ENCODE measurements around the gene PLD1.
"Not testable (repeated sequence)": the region's sequence is repeated elsewhere in the genome, so short reads cannot be mapped to it uniquely, and the experiment has no call there.

PLD1 gene

GRCh38 chr3:171827385-171827784 is 17.1 kb upstream of the PLD1 start:
- Histone ChIP-seq H3K4me1 (ENCODE audit: control insufficient read depth, insufficient read depth, low read length) (peaks cover 19% of the 10 kb centered on the region), H3K9me3 (ENCODE audit: control insufficient read depth, insufficient read depth, low read length) (no peaks in the 10 kb centered on the region), H3K27me3 (ENCODE audit: control insufficient read depth, insufficient read depth, low read length) (no peaks in the 10 kb centered on the region)

GRCh38 chr3:171825222-171825828 is 15.0 kb upstream of the PLD1 start:
- peaks cover 19% of the 10 kb centered on the region for H3K4me1 ChIP-seq (ENCODE audit: control insufficient read depth, insufficient read depth, low read length)
- no peaks in the 10 kb centered on the region for H3K27me3 ChIP-seq (ENCODE audit: control insufficient read depth, insufficient read depth, low read length)
- peak overlapping the region; percentile 48 for H3K27ac ChIP-seq (ENCODE audit: low read depth, low read length)
- no peaks in the 10 kb centered on the region for H3K36me3 ChIP-seq (ENCODE audit: control insufficient read depth, insufficient read depth, low read length)
- H3K9ac ChIP-seq (ENCODE audit: low read depth, low read length), result no peak overlapping the region
- no peaks in the 10 kb centered on the region for H3K9me3 ChIP-seq (ENCODE audit: control insufficient read depth, insufficient read depth, low read length)
- H3K4me3 ChIP-seq (ENCODE audit: low read depth, low read length), result no peak overlapping the region

More at GRCh38 chr3:171827385-171827784, 17.1 kb upstream of the PLD1 start:
- Histone ChIP-seq H3K9ac (ENCODE audit: low read depth, low read length) (no peak overlapping the region), H3K4me3 (ENCODE audit: low read depth, low read length) (no peak overlapping the region), H3K27ac (ENCODE audit: low read depth, low read length) (no peak overlapping the region), H3K36me3 (ENCODE audit: control insufficient read depth, insufficient read depth, low read length) (no peaks in the 10 kb centered on the region)

- H3K4me3 ChIP-seq (ENCODE audit: low read depth, low read length), result no peak overlapping the region
- no peaks in the 10 kb centered on the region for H3K27me3 ChIP-seq (ENCODE audit: control insufficient read depth, insufficient read depth, low read length)
- H3K9me3 ChIP-seq (ENCODE audit: control insufficient read depth, insufficient read depth, low read length), result no peaks in the 10 kb centered on the region
- H3K36me3 ChIP-seq (ENCODE audit: control insufficient read depth, insufficient read depth, low read length), result no peaks in the 10 kb centered on the region
- peak overlapping the region; percentile 48 for H3K27ac ChIP-seq (ENCODE audit: low read depth, low read length)
- H3K4me1 ChIP-seq (ENCODE audit: control insufficient read depth, insufficient read depth, low read length), result peaks cover 15% of the 10 kb centered on the region; the same call in 1 of the 2 replicates
- no peak overlapping the region for H3K9ac ChIP-seq (ENCODE audit: low read depth, low read length)
These were observed 14.5 kb upstream of the PLD1 start for GRCh38 chr3:171824824-171825221.

- Histone ChIP-seq H3K27me3 (ENCODE audit: control insufficient read depth, insufficient read depth, low read length) (no peaks in the 10 kb centered on the region), H3K36me3 (ENCODE audit: control insufficient read depth, insufficient read depth, low read length) (no peaks in the 10 kb centered on the region), H3K27ac (ENCODE audit: low read depth, low read length) (no peak overlapping the region)
These were observed 13.8 kb upstream of the PLD1 start for GRCh38 chr3:171824116-171824515.

GRCh38 chr3:171822431-171823106 is 12.3 kb upstream of the PLD1 start:
- peaks cover 11% of the 10 kb centered on the region; the same call in 1 of the 2 replicates for H3K4me1 ChIP-seq (ENCODE audit: control insufficient read depth, insufficient read depth, low read length)
- no peak overlapping the region for H3K27ac ChIP-seq (ENCODE audit: low read depth, low read length)
- no peaks in the 10 kb centered on the region for H3K36me3 ChIP-seq (ENCODE audit: control insufficient read depth, insufficient read depth, low read length)
- H3K9me3 ChIP-seq (ENCODE audit: control insufficient read depth, insufficient read depth, low read length), result no peaks in the 10 kb centered on the region
- no peak overlapping the region for H3K4me3 ChIP-seq (ENCODE audit: low read depth, low read length)
- H3K9ac ChIP-seq (ENCODE audit: low read depth, low read length), result no peak overlapping the region
- no peaks in the 10 kb centered on the region for H3K27me3 ChIP-seq (ENCODE audit: control insufficient read depth, insufficient read depth, low read length)

More at GRCh38 chr3:171824116-171824515, 13.8 kb upstream of the PLD1 start:
- Histone ChIP-seq H3K9me3 (ENCODE audit: control insufficient read depth, insufficient read depth, low read length) (no peaks in the 10 kb centered on the region), H3K4me1 (ENCODE audit: control insufficient read depth, insufficient read depth, low read length) (peaks cover 11% of the 10 kb centered on the region; the same call in 1 of the 2 replicates), H3K4me3 (ENCODE audit: low read depth, low read length) (no peak overlapping the region), H3K9ac (ENCODE audit: low read depth, low read length) (no peak overlapping the region)

- H3K9ac ChIP-seq (ENCODE audit: low read depth, low read length), result no peak overlapping the region
- peaks cover 11% of the 10 kb centered on the region; the same call in 1 of the 2 replicates for H3K4me1 ChIP-seq (ENCODE audit: control insufficient read depth, insufficient read depth, low read length)
- no peaks in the 10 kb centered on the region for H3K36me3 ChIP-seq (ENCODE audit: control insufficient read depth, insufficient read depth, low read length)
- H3K27me3 ChIP-seq (ENCODE audit: control insufficient read depth, insufficient read depth, low read length), result no peaks in the 10 kb centered on the region
- H3K27ac ChIP-seq (ENCODE audit: low read depth, low read length), result no peak overlapping the region
- no peaks in the 10 kb centered on the region for H3K9me3 ChIP-seq (ENCODE audit: control insufficient read depth, insufficient read depth, low read length)
- no peak overlapping the region for H3K4me3 ChIP-seq (ENCODE audit: low read depth, low read length)
These were observed 11.6 kb upstream of the PLD1 start for GRCh38 chr3:171821778-171822358.

- Histone ChIP-seq H3K4me1 (ENCODE audit: control insufficient read depth, insufficient read depth, low read length) (peaks cover 11% of the 10 kb centered on the region; the same call in 1 of the 2 replicates), H3K36me3 (ENCODE audit: control insufficient read depth, insufficient read depth, low read length) (no peaks in the 10 kb centered on the region), H3K9ac (ENCODE audit: low read depth, low read length) (no peak overlapping the region), H3K9me3 (ENCODE audit: control insufficient read depth, insufficient read depth, low read length) (no peaks in the 10 kb centered on the region), H3K4me3 (ENCODE audit: low read depth, low read length) (no peak overlapping the region), H3K27me3 (ENCODE audit: control insufficient read depth, insufficient read depth, low read length) (no peaks in the 10 kb centered on the region), H3K27ac (ENCODE audit: low read depth, low read length) (no peak overlapping the region)
These were observed 10.8 kb upstream of the PLD1 start for GRCh38 chr3:171821044-171821443.

- Histone ChIP-seq H3K36me3 (ENCODE audit: control insufficient read depth, insufficient read depth, low read length) (no peaks in the 10 kb centered on the region), H3K27me3 (ENCODE audit: control insufficient read depth, insufficient read depth, low read length) (peaks cover 1% of the 10 kb centered on the region; the same call in 1 of the 2 replicates), H3K9me3 (ENCODE audit: control insufficient read depth, insufficient read depth, low read length) (no peaks in the 10 kb centered on the region), H3K27ac (ENCODE audit: low read depth, low read length) (no peak overlapping the region), H3K4me1 (ENCODE audit: control insufficient read depth, insufficient read depth, low read length) (no peaks in the 10 kb centered on the region), H3K9ac (ENCODE audit: low read depth, low read length) (no peak overlapping the region), H3K4me3 (ENCODE audit: low read depth, low read length) (no peak overlapping the region)
These were observed 7.0 kb upstream of the PLD1 start for GRCh38 chr3:171817074-171817800.

GRCh38 chr3:171815973-171816595 is 5.8 kb upstream of the PLD1 start:
- H3K9me3 ChIP-seq (ENCODE audit: control insufficient read depth, insufficient read depth, low read length), result no peaks in the 10 kb centered on the region
- peaks cover 13% of the 10 kb centered on the region for H3K27me3 ChIP-seq (ENCODE audit: control insufficient read depth, insufficient read depth, low read length)
- no peaks in the 10 kb centered on the region for H3K4me1 ChIP-seq (ENCODE audit: control insufficient read depth, insufficient read depth, low read length)
- no peak overlapping the region for H3K9ac ChIP-seq (ENCODE audit: low read depth, low read length)
- no peak overlapping the region for H3K4me3 ChIP-seq (ENCODE audit: low read depth, low read length)
- H3K36me3 ChIP-seq (ENCODE audit: control insufficient read depth, insufficient read depth, low read length), result no peaks in the 10 kb centered on the region
- no peak overlapping the region for H3K27ac ChIP-seq (ENCODE audit: low read depth, low read length)

- H3K4me1 ChIP-seq (ENCODE audit: control insufficient read depth, insufficient read depth, low read length); H3K9ac ChIP-seq (ENCODE audit: low read depth, low read length); H3K36me3 ChIP-seq (ENCODE audit: control insufficient read depth, insufficient read depth, low read length); H3K4me3 ChIP-seq (ENCODE audit: low read depth, low read length); H3K27ac ChIP-seq (ENCODE audit: low read depth, low read length); H3K9me3 ChIP-seq (ENCODE audit: control insufficient read depth, insufficient read depth, low read length): not testable (repeated sequence)
- peaks cover 27% of the 10 kb centered on the region for H3K27me3 ChIP-seq (ENCODE audit: control insufficient read depth, insufficient read depth, low read length)
These were observed 4.4 kb upstream of the PLD1 start for GRCh38 chr3:171814662-171815061.

Data from HUES48 (cell line).